Endodermal cell (in vitro differentiated cells): ENCODE results near the gene SLC3A2. TPM values are rescaled to one million over a fixed set of nuclear protein-coding genes. Genes with fewer than 3 reads are reported as not detected.

Source experiments
- DNase-seq: peaks from one replicate; pipeline ENCODE4 v3.0.0-alpha.2; 2017
- H3K27ac ChIP-seq: 2 replicates; pipeline ENCODE4 v1.5.1; 2013; ENCODE audit warnings: mild to moderate bottlenecking, low read depth, low read length, moderate library complexity
- H3K27me3 ChIP-seq: 2 replicates; pipeline ENCODE4 v1.6.1; 2013; ENCODE audit warnings: mild to moderate bottlenecking, low read length, moderate library complexity; ENCODE audit not compliant: insufficient read depth, control insufficient read depth, poor library complexity, severe bottlenecking
- H3K36me3 ChIP-seq: 2 replicates; pipeline ENCODE4 v1.7.0; 2013; ENCODE audit warnings: mild to moderate bottlenecking, low read length, moderate library complexity; ENCODE audit not compliant: control insufficient read depth, insufficient read depth
- H3K4me1 ChIP-seq: one replicate; pipeline ENCODE4 v1.7.0; 2013; ENCODE audit warnings: low read length; ENCODE audit not compliant: control insufficient read depth, insufficient read depth
- H3K4me3 ChIP-seq: 2 replicates; pipeline ENCODE4 v1.5.1; 2013; ENCODE audit warnings: mild to moderate bottlenecking, low read length, moderate library complexity
- H3K9ac ChIP-seq: 2 replicates; pipeline ENCODE4 v1.6.1; 2013; ENCODE audit warnings: mild to moderate bottlenecking, low read length, moderate library complexity; ENCODE audit not compliant: poor library complexity, severe bottlenecking; ENCODE audit errors: extremely low read depth
- H3K9me3 ChIP-seq: 2 replicates; pipeline ENCODE4 v1.6.1; 2013; ENCODE audit warnings: mild to moderate bottlenecking, low read length, moderate library complexity; ENCODE audit not compliant: control insufficient read depth
- H3K27ac Mint-ChIP-seq: 2 replicates; pipeline ENCODE4 v1.8.0; 2020; ENCODE audit warnings: mixed read lengths
- H3K27me3 Mint-ChIP-seq: 2 replicates; pipeline ENCODE4 v1.8.0; 2021; ENCODE audit warnings: mild to moderate bottlenecking, mixed read lengths; ENCODE audit not compliant: insufficient read depth
- H3K36me3 Mint-ChIP-seq: 2 replicates; pipeline ENCODE4 v1.8.0; 2020; ENCODE audit warnings: low read depth, mixed read lengths
- H3K4me1 Mint-ChIP-seq: 2 replicates; pipeline ENCODE4 v1.8.0; 2020; ENCODE audit warnings: mixed read lengths
- H3K4me3 Mint-ChIP-seq: 2 replicates; pipeline ENCODE4 v1.8.0; 2020; ENCODE audit warnings: mild to moderate bottlenecking, moderate library complexity, mixed read lengths
- H3K9me3 Mint-ChIP-seq: 2 replicates; pipeline ENCODE4 v1.8.0; 2020; ENCODE audit warnings: mild to moderate bottlenecking, mixed read lengths
- CTCF ChIP-seq: fragments of 200-600 bp; sonication (generic); conservative IDR thresholded peaks from 2 replicates; pipeline ENCODE4 v1.5.0; 2021; ENCODE audit warnings: antibody characterized with exemption, mild to moderate bottlenecking
- WGBS, 2 experiments: methylation state at CpG; one replicate each; pipeline versions ENCODE4 v1.1.5 to v1.1.7; 2013; ENCODE audit warnings: missing lambda C conversion rate in 2 of 2, mixed read lengths in 1 of 2; ENCODE audit not compliant: insufficient coverage in 1 of 2, insufficient read length in 1 of 2; 5-methylcytosine and 5-hydroxymethylcytosine counted together
- total RNA-seq, 2 donors: library from RNA; stranded (reverse); fragmentation: NEBNext Ultra II Directional in 1 of 2; extraction: Animal tissue kit (Norgen Biotek cat#: 25700) in 1 of 2; gene quantifications; 2 replicates in 1 of 2; 3 replicates in 1 of 2; pipeline ENCODE4 v1.2.1, GENCODE V29; 2021

Gene SLC3A2
- total RNA-seq, 2 donors from 2014 or later = 438 to 488 TPM

GRCh38 chr11:62846177-62846576 lies 34.5 kb upstream of the SLC3A2 start:
- 90 to 93% methylated on average over 3 of the region's 3 CpGs for WGBS, 2 experiments
- Histone ChIP-seq H3K4me3 (no peak overlapping the region), H3K9me3 (peaks cover 8% of the 10 kb centered on the region), H3K4me1 (no peaks in the 10 kb centered on the region), H3K9ac (no peak overlapping the region), H3K27me3 (no peaks in the 10 kb centered on the region), H3K36me3 (no peaks in the 10 kb centered on the region), H3K27ac (no peak overlapping the region)
- no peaks in the 10 kb centered on the region for H3K36me3 Mint-ChIP-seq
- H3K27me3 Mint-ChIP-seq = no peaks in the 10 kb centered on the region
- DNase-seq = no peak
- no peak overlapping the region for H3K4me3 Mint-ChIP-seq
- no peak overlapping the region for H3K27ac Mint-ChIP-seq
- peaks cover 16% of the 10 kb centered on the region for H3K9me3 Mint-ChIP-seq
- TF ChIP-seq CTCF = no peak
- no peaks in the 10 kb centered on the region for H3K4me1 Mint-ChIP-seq

- no peak for DNase-seq
- Mint-ChIP-seq H3K27me3 (no peaks in the 10 kb centered on the region), H3K4me3 (no peak overlapping the region), H3K36me3 (peaks cover 14% of the 10 kb centered on the region), H3K9me3 (peaks cover 16% of the 10 kb centered on the region), H3K27ac (no peak overlapping the region), H3K4me1 (peaks cover 9% of the 10 kb centered on the region)
- H3K4me1 ChIP-seq = no peaks in the 10 kb centered on the region
- peaks cover 12% of the 10 kb centered on the region for H3K36me3 ChIP-seq
- no peak overlapping the region for H3K4me3 ChIP-seq
- no peak for TF ChIP-seq CTCF
- H3K9ac ChIP-seq = no peak overlapping the region
- peaks cover 8% of the 10 kb centered on the region for H3K9me3 ChIP-seq
- H3K27me3 ChIP-seq = no peaks in the 10 kb centered on the region
- WGBS, 2 experiments = 95 to 100% methylated on average over 1 of the region's 1 CpG
- no peak overlapping the region for H3K27ac ChIP-seq
Observed at GRCh38 chr11:62847767-62848314, 32.9 kb upstream of the SLC3A2 start.

- WGBS, 2 experiments = 45 to 53% methylated on average over 14 to 15 of the region's 15 CpGs
Observed at GRCh38 chr11:62850911-62851806, 29.5 kb upstream of the SLC3A2 start.

More at GRCh38 chr11:62850911-62851806, 29.5 kb upstream of the SLC3A2 start:
- Mint-ChIP-seq H3K27me3 (no peaks in the 10 kb centered on the region), H3K4me3 (peak overlapping the region; percentile 100), H3K4me1 (peaks cover 24% of the 10 kb centered on the region), H3K36me3 (peaks cover 43% of the 10 kb centered on the region), H3K27ac (peak overlapping the region; percentile 81), H3K9me3 (peaks cover 13% of the 10 kb centered on the region)
- DNase-seq = peak; percentile 83
- H3K27ac ChIP-seq = no peak overlapping the region
- peaks cover 5% of the 10 kb centered on the region for H3K4me1 ChIP-seq
- peaks cover 38% of the 10 kb centered on the region for H3K36me3 ChIP-seq
- no peak for TF ChIP-seq CTCF
- peak overlapping the region; percentile 100 for H3K9ac ChIP-seq
- H3K4me3 ChIP-seq = peak overlapping the region; percentile 96
- H3K9me3 ChIP-seq = peaks cover 5% of the 10 kb centered on the region
- no peaks in the 10 kb centered on the region for H3K27me3 ChIP-seq
